ENCODE results near the gene CTRB2.

Gene CTRB2

DNA sequence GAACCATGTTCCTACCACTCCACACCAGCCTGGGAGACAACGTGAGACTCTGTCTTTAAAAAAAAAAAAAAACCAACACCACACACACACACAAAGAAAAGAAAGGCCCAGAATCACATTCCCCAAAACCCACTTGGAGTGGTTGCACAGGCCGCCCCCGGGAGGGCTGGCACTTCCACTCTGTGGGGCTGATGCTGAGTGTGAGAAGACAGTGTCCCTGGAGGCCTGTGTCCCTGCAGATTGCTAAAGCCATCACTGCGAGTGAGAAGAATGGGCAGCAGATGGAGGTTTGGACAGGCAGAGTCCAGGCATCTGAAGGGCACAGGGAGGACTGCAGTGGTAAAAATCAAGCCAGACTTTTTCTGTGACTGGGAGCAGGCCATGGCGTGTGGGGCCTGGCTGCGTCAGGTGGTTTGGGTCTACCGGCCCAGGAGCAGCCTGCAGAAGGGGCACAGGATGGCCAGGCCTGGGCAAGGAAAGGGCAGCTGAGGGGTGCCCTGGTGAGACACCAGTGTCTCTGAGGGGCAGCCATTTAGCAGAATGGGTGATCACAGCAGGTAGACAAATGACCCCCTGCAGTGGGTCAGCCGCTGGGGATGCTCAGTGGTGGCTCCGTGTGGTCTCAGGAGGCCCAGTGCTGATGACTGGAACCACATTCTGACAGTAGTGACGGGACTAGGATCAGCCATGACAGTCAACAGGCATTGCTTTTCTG lies 13.1 kb downstream of the CTRB2 start:
- no peak for DNase-seq
- in situ Hi-C loops (cut with MboI; ENCODE audit: low pct_unique_long_range_greater_than_20kb, low sequenced_read_pairs) = no loop called here

DNA sequence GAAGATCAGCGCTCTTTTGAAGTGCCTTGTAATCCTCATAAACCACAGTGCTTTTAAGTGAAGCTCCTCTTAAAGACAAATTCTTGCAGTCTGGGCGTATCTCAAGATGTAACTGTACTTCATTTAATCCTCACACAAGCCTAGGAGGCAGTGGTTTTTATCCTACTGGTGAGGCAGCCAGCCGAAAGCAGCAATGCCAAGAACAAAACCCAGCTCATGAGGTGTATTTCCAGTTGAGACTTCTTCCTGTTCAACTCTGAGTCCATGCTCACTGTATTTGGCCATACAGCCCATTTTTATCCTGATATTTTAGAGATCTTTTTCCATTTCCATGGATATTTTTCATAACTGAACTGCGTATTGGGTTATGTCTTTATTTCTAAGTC lies 13.7 kb downstream of the CTRB2 start:
- in situ Hi-C loops (cut with MboI; ENCODE audit: low pct_unique_long_range_greater_than_20kb, low sequenced_read_pairs) = no loop called here
- DNase-seq = no peak

DNA sequence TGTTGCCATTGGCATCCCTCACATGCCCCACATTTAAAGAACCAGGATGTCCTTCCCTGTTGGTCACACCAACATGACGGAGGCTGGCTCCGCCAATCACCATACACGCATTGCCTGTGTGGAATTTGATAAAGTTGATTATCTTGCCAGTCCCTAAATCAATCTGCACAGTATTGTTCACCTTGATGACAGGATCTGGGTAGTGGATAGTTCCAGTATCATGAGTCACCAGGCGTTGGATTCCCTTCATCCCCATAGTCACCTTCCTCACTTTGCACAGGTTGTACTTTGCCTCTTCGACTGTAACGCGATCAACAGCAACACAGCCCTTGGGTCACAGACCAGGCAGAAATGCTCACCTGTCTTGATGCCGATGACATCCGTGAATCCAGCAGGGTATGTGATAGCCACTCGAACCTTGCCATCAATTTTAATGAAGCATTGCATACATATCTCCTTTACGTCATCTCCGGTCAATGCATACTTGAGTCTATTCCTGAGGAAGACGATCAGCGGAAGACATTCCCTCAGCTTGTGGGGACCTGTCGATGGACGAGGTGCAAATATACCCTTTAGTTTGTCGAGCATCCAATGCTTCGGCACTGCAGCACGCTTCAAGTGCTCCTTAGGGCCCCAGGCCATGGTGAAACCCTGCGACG lies 14.2 kb downstream of the CTRB2 start:
- DNase-seq = no peak
- in situ Hi-C loops (cut with MboI; ENCODE audit: low pct_unique_long_range_greater_than_20kb, low sequenced_read_pairs) = no loop called here

DNA sequence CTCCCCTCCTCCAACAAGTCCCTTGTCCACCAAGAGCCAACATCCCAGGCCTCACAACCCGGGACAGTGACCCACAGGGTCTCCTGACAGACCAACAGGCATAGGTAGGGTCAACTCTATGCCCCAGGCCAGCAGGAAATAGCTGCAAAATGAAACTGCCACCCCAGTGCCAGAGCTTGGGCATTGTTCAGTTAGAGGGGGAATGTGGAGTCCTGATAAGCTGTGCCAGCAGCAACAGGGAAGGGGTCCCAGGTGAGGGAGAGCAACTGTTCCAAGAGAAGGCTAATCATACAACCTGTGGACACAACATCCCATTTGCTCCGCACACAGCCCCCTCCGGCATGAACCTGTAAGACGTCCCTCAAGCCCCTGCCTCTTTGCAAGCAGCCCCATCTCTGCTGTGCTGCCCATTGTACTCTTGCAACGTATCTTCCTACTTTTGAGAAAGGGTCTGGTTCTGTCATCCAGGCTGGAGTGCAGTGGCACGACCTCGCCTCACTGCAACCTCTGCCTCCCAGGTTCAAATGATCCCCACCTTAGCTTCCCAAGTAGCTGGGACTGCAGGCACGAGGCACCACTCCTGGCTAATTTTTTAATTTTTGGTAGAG lies 17.2 kb downstream of the CTRB2 start:
- in situ Hi-C loops (cut with MboI; ENCODE audit: low pct_unique_long_range_greater_than_20kb, low sequenced_read_pairs) = no loop called here
- no peak for DNase-seq

DNA sequence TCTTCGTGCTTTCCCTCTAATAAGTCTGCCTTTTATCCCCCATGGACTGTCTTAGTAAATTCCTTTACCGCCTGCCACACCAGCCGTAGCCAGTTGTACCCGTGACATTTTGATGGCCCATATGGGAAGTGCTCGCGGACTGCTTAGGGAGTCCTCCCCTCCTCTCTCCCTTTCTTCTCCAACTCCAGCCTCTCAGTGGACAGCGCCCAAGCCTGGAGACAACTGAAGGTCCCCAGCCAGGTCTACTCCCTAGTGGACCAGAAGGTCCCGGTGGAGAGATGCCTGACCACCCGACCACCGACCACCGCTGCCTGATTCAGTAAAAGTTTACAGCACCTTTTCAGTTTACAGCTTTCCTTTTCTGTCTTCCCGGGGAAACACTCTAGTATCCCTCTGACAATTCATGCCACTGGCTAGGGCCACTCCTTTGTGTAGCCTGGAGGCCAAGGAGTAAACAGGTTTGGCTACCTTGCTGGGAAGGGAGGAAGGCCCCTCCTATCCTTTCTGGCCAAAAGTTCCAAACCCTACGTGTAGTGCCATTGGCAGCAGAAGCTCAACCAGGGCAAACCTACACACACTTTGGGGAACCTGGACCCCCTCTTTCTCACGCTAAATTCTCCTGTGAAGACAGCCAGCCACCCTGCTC lies 18.0 kb downstream of the CTRB2 start:
- in situ Hi-C loops (cut with MboI; ENCODE audit: low pct_unique_long_range_greater_than_20kb, low sequenced_read_pairs) = no loop called here
- DNase-seq = no peak

DNA sequence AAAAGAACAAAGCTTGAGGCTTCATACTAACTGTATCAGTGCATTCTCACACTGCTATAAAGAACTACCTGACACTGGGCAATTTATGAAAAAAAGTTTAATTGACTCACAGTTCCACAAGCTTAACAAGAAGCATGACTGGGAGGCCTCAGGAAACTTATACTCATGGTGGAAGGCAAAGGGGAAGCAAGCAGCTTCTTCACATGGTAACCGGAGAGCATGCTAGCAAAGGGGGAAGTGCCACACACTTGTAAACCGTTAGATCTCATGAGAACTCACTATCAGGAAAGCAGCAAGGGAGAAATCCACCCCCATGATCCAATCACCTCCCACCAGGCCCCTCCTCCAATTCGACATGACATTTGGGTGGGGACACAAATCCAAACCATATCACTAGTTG lies 25.3 kb downstream of the CTRB2 start:
- in situ Hi-C loops (cut with MboI; ENCODE audit: low pct_unique_long_range_greater_than_20kb, low sequenced_read_pairs) = no loop called here

GRCh38 chr16:75179208-75179607 lies 27.8 kb downstream of the CTRB2 start:
- no peak for DNase-seq
- in situ Hi-C loops (cut with MboI; ENCODE audit: low pct_unique_long_range_greater_than_20kb, low sequenced_read_pairs) = no loop called here

More for the DNA sequence above, 25.3 kb downstream of the CTRB2 start:
- DNase-seq = peak; percentile 80

- in situ Hi-C loops (cut with MboI; ENCODE audit: low pct_unique_long_range_greater_than_20kb, low sequenced_read_pairs) = no loop called here
Measured at GRCh38 chr16:75176926-75177325, 30.0 kb downstream of the CTRB2 start.

DNA sequence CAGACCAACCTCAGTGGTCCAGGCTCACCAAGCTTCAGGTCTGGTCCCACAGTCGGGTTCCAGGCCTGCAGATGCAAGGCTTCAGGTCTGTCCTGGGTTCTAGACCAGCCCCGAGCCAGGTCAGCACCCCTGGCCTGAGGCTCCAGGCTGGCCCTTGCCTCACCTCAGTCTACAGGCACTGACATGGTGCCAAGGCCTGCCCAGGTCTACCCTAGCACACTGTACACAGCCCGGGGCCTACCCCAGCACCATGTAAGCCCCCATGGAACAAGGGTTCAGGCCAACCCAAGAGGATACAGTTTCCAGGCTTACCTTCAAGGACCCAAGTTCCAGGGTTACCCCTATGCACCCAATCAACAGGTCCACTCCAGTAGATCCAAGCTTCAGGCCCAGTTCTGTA lies 31.9 kb downstream of the CTRB2 start:
- in situ Hi-C loops (cut with MboI; ENCODE audit: low pct_unique_long_range_greater_than_20kb, low sequenced_read_pairs) = no loop called here
- no peak for DNase-seq

More at GRCh38 chr16:75176926-75177325, 30.0 kb downstream of the CTRB2 start:
- DNase-seq = no peak

DNA sequence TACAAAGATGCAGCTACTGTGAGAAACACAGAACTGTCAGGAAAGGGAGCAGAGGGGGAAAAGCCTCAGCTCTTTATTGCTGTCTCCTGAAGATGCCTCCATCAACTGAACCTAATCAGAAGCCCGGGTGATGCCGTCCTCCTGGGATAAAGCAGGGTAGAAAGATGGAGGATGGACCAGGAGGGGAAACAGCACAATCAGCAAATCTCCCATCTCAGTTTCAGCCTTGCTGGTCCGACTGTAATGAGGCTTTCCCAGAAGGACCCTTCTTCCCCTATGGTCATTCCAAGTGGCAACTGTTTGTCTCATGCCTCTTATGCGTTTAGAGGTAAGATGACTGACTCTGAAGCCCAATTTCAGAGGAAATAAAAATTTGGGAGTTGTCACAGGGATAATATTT lies 34.4 kb downstream of the CTRB2 start:
- in situ Hi-C loops (cut with MboI; ENCODE audit: low pct_unique_long_range_greater_than_20kb, low sequenced_read_pairs) = no loop called here
- DNase-seq = no peak

DNA sequence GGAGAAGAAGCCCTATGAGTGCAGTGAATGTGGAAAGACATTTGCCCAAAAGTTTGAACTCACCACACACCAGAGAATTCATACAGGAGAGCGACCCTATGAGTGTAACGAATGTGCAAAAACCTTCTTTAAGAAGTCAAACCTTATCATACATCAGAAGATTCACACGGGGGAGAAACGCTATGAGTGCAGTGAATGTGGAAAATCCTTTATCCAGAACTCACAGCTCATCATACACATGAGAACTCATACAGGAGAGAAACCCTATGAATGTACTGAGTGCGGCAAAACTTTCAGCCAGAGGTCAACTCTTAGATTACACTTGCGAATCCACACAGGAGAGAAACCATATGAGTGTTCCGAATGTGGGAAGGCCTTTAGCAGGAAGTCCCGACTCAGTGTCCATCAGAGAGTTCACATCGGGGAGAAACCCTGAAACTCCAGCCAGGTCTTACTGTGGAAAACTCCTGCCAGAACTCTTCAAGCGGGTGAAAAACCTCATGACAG lies 37.0 kb downstream of the CTRB2 start:
- in situ Hi-C loops (cut with MboI; ENCODE audit: low pct_unique_long_range_greater_than_20kb, low sequenced_read_pairs) = no loop called here

GRCh38 chr16:75160386-75160785 lies 46.6 kb downstream of the CTRB2 start:
- no peak for DNase-seq
- in situ Hi-C loops (cut with MboI; ENCODE audit: low pct_unique_long_range_greater_than_20kb, low sequenced_read_pairs) = no loop called here

More for the DNA sequence above, 37.0 kb downstream of the CTRB2 start:
- no peak for DNase-seq
